ENCODE data around the gene SHB. TPM values are rescaled to one million over a fixed set of nuclear protein-coding genes. Genes with fewer than 3 reads are reported as not detected.
"Not testable (repeated sequence)": the region's sequence is repeated elsewhere in the genome, so short reads cannot be mapped to it uniquely, and the experiment has no call there.

The SHB gene
- total RNA-seq, 1 experiment from 2014 or later, result 12.2 TPM

DNA sequence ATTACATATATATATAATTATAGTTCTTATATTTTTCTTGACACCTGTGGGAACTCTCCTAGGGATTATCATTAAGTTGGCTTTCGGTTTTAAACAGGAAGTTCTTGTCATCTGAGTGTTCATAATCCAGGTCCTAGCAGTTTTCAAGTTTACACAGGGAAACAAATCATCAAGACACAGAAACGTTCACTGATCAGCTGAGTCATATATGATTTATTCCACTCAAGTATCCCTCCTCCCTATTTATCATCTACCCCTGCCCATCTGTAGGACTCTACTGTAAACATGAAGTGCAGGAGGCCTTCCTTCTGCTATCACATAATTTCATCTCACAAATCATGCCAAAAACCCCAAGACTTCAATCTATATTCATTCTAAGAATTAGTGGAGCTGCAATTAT lies 171.4 kb downstream of the SHB start (continued):
- TF ChIP-seq, protein P1, sequence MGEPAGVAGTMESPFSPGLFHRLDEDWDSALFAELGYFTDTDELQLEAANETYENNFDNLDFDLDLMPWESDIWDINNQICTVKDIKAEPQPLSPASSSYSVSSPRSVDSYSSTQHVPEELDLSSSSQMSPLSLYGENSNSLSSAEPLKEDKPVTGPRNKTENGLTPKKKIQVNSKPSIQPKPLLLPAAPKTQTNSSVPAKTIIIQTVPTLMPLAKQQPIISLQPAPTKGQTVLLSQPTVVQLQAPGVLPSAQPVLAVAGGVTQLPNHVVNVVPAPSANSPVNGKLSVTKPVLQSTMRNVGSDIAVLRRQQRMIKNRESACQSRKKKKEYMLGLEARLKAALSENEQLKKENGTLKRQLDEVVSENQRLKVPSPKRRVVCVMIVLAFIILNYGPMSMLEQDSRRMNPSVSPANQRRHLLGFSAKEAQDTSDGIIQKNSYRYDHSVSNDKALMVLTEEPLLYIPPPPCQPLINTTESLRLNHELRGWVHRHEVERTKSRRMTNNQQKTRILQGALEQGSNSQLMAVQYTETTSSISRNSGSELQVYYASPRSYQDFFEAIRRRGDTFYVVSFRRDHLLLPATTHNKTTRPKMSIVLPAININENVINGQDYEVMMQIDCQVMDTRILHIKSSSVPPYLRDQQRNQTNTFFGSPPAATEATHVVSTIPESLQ (CRISPR knock-in tag; IDR thresholded peaks at IDR 0.05), result no peak

DNA sequence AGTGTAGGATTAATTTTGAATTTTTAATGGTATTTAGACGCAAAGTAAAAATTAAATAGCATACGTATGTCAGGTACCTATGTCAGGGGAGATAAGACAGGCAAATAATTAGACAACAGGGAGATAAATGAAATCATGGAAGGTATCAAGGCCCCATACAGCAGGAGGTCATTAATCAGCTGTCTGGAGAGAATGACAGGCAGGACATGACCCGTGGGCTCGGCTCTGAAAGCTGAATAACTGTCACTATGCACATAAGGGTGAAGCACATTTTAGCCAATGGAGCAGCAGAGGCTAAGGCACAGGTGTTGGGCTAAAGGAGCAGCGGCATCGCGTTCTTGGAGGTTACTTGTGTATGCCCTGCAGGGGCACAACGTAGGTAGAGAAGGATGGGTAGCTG lies 177.0 kb downstream of the SHB start:
- Mint-ChIP-seq H3K4me3 (no peak overlapping the region), H3K4me1 (no peaks in the 10 kb centered on the region), H3K27ac (no peak overlapping the region), H3K9me3 (peaks cover 6% of the 10 kb centered on the region), H3K36me3 (peaks cover 48% of the 10 kb centered on the region), H3K27me3 (ENCODE audit: low read depth) (no peaks in the 10 kb centered on the region)
- ChIA-PET CTCF (no interaction called here), POLR2A (no interaction called here)
- no peak for ATAC-seq
- no peak for DNase-seq (ENCODE audit: low spot score)
- no peak for TF ChIP-seq ZNF121 (CRISPR knock-in tag; IDR thresholded peaks at IDR 0.05)
- no peak for TF ChIP-seq TP53 (CRISPR knock-in tag; IDR thresholded peaks at IDR 0.05)
- TF ChIP-seq SP1 (CRISPR knock-in tag; conservative IDR thresholded peaks at IDR 0.05), result no peak
- no peak for TF ChIP-seq ELF4 (CRISPR knock-in tag; IDR thresholded peaks at IDR 0.05; ENCODE audit: low read depth)

- H3K4me3 Mint-ChIP-seq; ATAC-seq; CTCF ChIA-PET; H3K27ac Mint-ChIP-seq; H3K9me3 Mint-ChIP-seq; H3K4me1 Mint-ChIP-seq; DNase-seq (ENCODE audit: low spot score); POLR2A ChIA-PET; H3K27me3 Mint-ChIP-seq (ENCODE audit: low read depth): not testable (repeated sequence)
- H3K36me3 Mint-ChIP-seq, result peaks cover 49% of the 10 kb centered on the region
These were observed 178.0 kb downstream of the SHB start for GRCh38 chr9:37891042-37891441.

DNA sequence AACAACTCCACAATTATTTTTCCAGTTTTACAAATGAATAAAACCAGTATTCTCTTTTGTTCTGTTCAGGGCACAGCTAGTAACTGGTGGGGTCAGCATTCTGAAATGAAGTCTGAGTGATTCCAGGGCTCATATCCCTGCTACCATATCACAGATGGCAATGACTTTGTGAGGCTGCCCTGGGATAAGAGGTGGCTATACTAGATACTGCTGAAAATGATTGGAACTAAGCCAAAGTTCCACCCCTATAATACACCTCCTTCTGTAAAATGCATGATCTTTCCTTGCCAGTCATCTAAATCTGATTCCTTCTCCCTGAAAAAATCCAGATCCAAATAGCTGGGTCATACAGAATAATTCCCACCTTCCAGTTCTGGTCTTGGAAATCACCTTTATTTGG lies 179.5 kb downstream of the SHB start:
- H3K4me3 Mint-ChIP-seq, result no peak overlapping the region
- H3K4me1 Mint-ChIP-seq, result no peaks in the 10 kb centered on the region
- peaks cover 42% of the 10 kb centered on the region for H3K36me3 Mint-ChIP-seq
- peaks cover 6% of the 10 kb centered on the region for H3K9me3 Mint-ChIP-seq
- H3K27ac Mint-ChIP-seq, result no peak overlapping the region
- ChIA-PET POLR2A (no interaction called here), CTCF (no interaction called here)
- no peak for DNase-seq (ENCODE audit: low spot score)
- TF ChIP-seq NFYB (CRISPR knock-in tag; conservative IDR thresholded peaks at IDR 0.05; ENCODE audit: low read depth), result no peak
- no peak for TF ChIP-seq ESRRA (CRISPR knock-in tag; IDR thresholded peaks at IDR 0.05; ENCODE audit: borderline replicate concordance)
- no peak for TF ChIP-seq ZNF232 (CRISPR knock-in tag; IDR thresholded peaks at IDR 0.05)
- TF ChIP-seq, protein P2, sequence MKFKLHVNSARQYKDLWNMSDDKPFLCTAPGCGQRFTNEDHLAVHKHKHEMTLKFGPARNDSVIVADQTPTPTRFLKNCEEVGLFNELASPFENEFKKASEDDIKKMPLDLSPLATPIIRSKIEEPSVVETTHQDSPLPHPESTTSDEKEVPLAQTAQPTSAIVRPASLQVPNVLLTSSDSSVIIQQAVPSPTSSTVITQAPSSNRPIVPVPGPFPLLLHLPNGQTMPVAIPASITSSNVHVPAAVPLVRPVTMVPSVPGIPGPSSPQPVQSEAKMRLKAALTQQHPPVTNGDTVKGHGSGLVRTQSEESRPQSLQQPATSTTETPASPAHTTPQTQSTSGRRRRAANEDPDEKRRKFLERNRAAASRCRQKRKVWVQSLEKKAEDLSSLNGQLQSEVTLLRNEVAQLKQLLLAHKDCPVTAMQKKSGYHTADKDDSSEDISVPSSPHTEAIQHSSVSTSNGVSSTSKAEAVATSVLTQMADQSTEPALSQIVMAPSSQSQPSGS (CRISPR knock-in tag; IDR thresholded peaks at IDR 0.05; ENCODE audit: borderline replicate concordance, low read depth), result no peak
- no peak for TF ChIP-seq ZNF121 (CRISPR knock-in tag; IDR thresholded peaks at IDR 0.05)
- H3K27me3 Mint-ChIP-seq (ENCODE audit: low read depth), result no peaks in the 10 kb centered on the region
- no peak for ATAC-seq

DNA sequence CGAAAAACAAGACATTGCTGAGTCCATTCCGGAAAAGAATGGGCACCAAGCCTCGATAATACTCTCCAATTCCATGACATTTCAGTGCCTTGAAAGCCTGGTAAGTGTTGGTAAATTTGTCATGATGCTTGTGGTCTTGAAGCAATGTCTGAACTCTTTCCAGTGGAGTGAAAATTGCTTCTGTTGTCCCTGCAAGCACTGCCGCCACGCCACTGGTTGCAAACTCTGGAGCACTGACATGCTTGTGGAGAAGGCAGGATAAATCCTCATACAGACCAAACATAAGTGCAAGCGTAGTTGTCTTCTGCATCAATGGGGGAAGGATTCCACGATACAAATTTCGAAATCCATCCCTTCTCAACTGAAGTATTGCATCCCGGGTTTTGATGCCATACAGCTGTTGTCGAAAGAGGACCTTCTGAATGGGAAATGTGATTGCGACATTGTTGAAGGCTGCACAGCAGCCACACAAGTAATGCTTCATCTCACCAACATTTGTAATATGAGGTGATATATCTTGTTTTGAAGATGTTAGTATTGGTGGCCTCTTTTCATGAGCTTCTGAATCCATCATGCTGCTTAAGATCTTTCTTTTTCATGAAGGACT lies 180.9 kb downstream of the SHB start:
- H3K9me3 Mint-ChIP-seq; ATAC-seq; DNase-seq (ENCODE audit: low spot score); H3K27me3 Mint-ChIP-seq (ENCODE audit: low read depth); POLR2A ChIA-PET; H3K4me1 Mint-ChIP-seq; H3K27ac Mint-ChIP-seq; H3K4me3 Mint-ChIP-seq; CTCF ChIA-PET: not testable (repeated sequence)
- peaks cover 32% of the 10 kb centered on the region for H3K36me3 Mint-ChIP-seq

DNA sequence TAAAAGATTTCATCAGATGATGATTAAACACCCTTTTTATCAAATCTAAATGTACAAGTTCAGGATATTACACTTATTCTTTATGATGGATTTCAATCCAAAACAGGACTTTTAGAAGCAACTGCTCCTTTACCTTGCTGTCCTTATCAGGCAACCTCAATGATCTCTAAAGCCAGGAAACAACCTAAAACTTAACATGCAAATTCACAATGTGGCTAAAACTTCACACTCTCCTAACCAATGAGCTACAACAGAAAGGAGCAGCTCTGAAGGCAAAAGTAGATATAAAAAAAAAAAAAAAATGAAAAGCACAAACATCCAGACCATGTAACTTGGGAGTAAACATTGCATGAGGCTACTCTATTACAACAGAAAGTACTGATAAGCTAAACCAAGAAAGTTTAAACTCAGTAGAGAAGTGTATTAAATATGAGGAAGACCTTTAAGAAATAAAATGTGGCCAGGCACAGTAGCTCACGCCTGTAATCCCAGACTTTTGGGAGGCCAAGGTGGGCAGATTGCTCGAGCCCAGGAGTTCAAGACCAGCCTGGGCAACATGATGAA lies 188.0 kb downstream of the SHB start:
- H3K4me3 Mint-ChIP-seq, result no peak overlapping the region
- TF ChIP-seq, protein P3, sequence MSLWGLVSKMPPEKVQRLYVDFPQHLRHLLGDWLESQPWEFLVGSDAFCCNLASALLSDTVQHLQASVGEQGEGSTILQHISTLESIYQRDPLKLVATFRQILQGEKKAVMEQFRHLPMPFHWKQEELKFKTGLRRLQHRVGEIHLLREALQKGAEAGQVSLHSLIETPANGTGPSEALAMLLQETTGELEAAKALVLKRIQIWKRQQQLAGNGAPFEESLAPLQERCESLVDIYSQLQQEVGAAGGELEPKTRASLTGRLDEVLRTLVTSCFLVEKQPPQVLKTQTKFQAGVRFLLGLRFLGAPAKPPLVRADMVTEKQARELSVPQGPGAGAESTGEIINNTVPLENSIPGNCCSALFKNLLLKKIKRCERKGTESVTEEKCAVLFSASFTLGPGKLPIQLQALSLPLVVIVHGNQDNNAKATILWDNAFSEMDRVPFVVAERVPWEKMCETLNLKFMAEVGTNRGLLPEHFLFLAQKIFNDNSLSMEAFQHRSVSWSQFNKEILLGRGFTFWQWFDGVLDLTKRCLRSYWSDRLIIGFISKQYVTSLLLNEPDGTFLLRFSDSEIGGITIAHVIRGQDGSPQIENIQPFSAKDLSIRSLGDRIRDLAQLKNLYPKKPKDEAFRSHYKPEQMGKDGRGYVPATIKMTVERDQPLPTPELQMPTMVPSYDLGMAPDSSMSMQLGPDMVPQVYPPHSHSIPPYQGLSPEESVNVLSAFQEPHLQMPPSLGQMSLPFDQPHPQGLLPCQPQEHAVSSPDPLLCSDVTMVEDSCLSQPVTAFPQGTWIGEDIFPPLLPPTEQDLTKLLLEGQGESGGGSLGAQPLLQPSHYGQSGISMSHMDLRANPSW (CRISPR knock-in tag; conservative IDR thresholded peaks at IDR 0.05; ENCODE audit: low read depth), result no peak
- TF ChIP-seq EMX1 (CRISPR knock-in tag; IDR thresholded peaks at IDR 0.05) (no peak), ZNF317 (CRISPR knock-in tag; IDR thresholded peaks at IDR 0.05; ENCODE audit: borderline replicate concordance, low read depth) (no peak)
- TF ChIP-seq, protein P4, sequence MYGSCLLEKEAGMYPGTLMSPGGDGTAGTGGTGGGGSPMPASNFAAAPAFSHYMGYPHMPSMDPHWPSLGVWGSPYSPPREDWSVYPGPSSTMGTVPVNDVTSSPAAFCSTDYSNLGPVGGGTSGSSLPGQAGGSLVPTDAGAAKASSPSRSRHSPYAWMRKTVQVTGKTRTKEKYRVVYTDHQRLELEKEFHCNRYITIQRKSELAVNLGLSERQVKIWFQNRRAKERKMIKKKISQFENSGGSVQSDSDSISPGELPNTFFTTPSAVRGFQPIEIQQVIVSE (CRISPR knock-in tag; IDR thresholded peaks at IDR 0.05; ENCODE audit: borderline replicate concordance), result no peak

More for the DNA sequence above, 188.0 kb downstream of the SHB start:
- no peak for ATAC-seq
- POLR2A ChIA-PET, result no interaction called here
- CTCF ChIA-PET, result no interaction called here
- Mint-ChIP-seq H3K27ac (no peak overlapping the region), H3K36me3 (peaks cover 18% of the 10 kb centered on the region), H3K9me3 (peaks cover 15% of the 10 kb centered on the region), H3K27me3 (ENCODE audit: low read depth) (no peaks in the 10 kb centered on the region), H3K4me1 (no peaks in the 10 kb centered on the region)
- DNase-seq (ENCODE audit: low spot score), result no peak

All from WTC11 (cell line).